Neural cell (in vitro differentiated cells): Measurements from ENCODE around the gene BAHD1. TPM values are rescaled to one million over a fixed set of nuclear protein-coding genes. Genes with fewer than 3 reads are reported as not detected.

ENCODE experiments used
- H2AFZ ChIP-seq: fragments of 200-600, 300-800 bp; sonication (generic), shearing (Covaris generic); 2 replicates; pipeline ENCODE4 v1.6.0; 2014; ENCODE audit warnings: low read depth, mild to moderate bottlenecking, antibody characterized with exemption, low read length, moderate library complexity
- H3F3A ChIP-seq: fragments of 200-600 bp; shearing (Covaris generic); 2 replicates; pipeline ENCODE4 v1.6.1; 2016; ENCODE audit warnings: mild to moderate bottlenecking, moderate library complexity, mixed read lengths, antibody characterized with exemption, low read length; ENCODE audit not compliant: insufficient read depth, poor library complexity, severe bottlenecking
- H3K27ac ChIP-seq: fragments of 200-600, 300-800 bp; sonication (generic), shearing (Covaris generic); 2 replicates; pipeline ENCODE4 v1.5.1; 2014; ENCODE audit warnings: mild to moderate bottlenecking, low read length, moderate library complexity
- H3K27me3 ChIP-seq: fragments of 300-800, 200-600 bp; sonication (generic), shearing (Covaris generic); 2 replicates; pipeline ENCODE4 v1.6.0; 2014; ENCODE audit warnings: mild to moderate bottlenecking, low read depth, low read length, moderate library complexity; ENCODE audit not compliant: insufficient read depth
- H3K36me3 ChIP-seq: fragments of 300-800, 200-600 bp; sonication (generic), shearing (Covaris generic); 2 replicates; pipeline ENCODE4 v1.5.1; 2014; ENCODE audit warnings: mild to moderate bottlenecking, antibody characterized with exemption, low read length, moderate library complexity; ENCODE audit not compliant: insufficient read depth
- H3K4me2 ChIP-seq: fragments of 300-800, 200-600 bp; sonication (generic), shearing (Covaris generic); 2 replicates; pipeline ENCODE4 v1.6.0; 2014; ENCODE audit warnings: mild to moderate bottlenecking, low read length
- H3K4me3 ChIP-seq: fragments of 300-800, 200-600 bp; sonication (generic), shearing (Covaris generic); 2 replicates; pipeline ENCODE4 v1.5.1; 2014; ENCODE audit warnings: mild to moderate bottlenecking, low read length, moderate library complexity
- H3K79me2 ChIP-seq: fragments of 200-600 bp; shearing (Covaris generic); replicated peaks from 2 replicates; pipeline ENCODE4 v1.6.0; 2014; ENCODE audit warnings: mild to moderate bottlenecking, low read length, moderate library complexity; ENCODE audit not compliant: insufficient read depth
- H3K9ac ChIP-seq: fragments of 300-800, 200-600 bp; sonication (generic), shearing (Covaris generic); 2 replicates; pipeline ENCODE4 v1.6.1; 2016; ENCODE audit warnings: mild to moderate bottlenecking, low read length, mixed read lengths
- H3K9me2 ChIP-seq: fragments of 200-600 bp; shearing (Covaris generic); 2 replicates; pipeline ENCODE4 v1.6.1; 2016; ENCODE audit warnings: mild to moderate bottlenecking, low read length, mixed read lengths; ENCODE audit not compliant: insufficient read depth
- H3K9me3 ChIP-seq: fragments of 200-600, 300-800 bp; sonication (generic), shearing (Covaris generic); 2 replicates; pipeline ENCODE4 v1.6.1; 2016; ENCODE audit warnings: mild to moderate bottlenecking, mixed run types, low read length, moderate library complexity, mixed read lengths
- H4K20me1 ChIP-seq: fragments of 200-600 bp; shearing (Covaris generic); 2 replicates; pipeline ENCODE4 v1.6.1; 2016; ENCODE audit warnings: mild to moderate bottlenecking, mixed run types; ENCODE audit not compliant: insufficient read depth
- CTCF ChIP-seq: fragments of 450-650 bp; IDR thresholded peaks from 2 replicates; pipeline ENCODE4 v1.5.1; 2014; ENCODE audit warnings: antibody characterized with exemption, mild to moderate bottlenecking, moderate library complexity; ENCODE audit not compliant: poor library complexity, severe bottlenecking
- EP300 ChIP-seq: fragments of 450-650 bp; conservative IDR thresholded peaks from 2 replicates; pipeline ENCODE4 v1.6.1; 2014; ENCODE audit warnings: antibody characterized with exemption, mild to moderate bottlenecking, moderate library complexity; ENCODE audit not compliant: poor library complexity, severe bottlenecking
- EZH2 ChIP-seq: fragments of 200-600, 300-800 bp; shearing (Covaris generic), sonication (generic); IDR thresholded peaks from 2 replicates; pipeline ENCODE4 v1.6.1; 2014; ENCODE audit warnings: antibody characterized with exemption, low read length, borderline replicate concordance, mild to moderate bottlenecking; ENCODE audit not compliant: insufficient read depth, poor library complexity, severe bottlenecking
- MXI1 ChIP-seq: fragments of 450-650 bp; conservative IDR thresholded peaks from 2 replicates; pipeline ENCODE4 v1.6.1; 2014; ENCODE audit warnings: antibody characterized with exemption, mild to moderate bottlenecking; ENCODE audit not compliant: poor library complexity, severe bottlenecking
- POLR2AphosphoS5 ChIP-seq: IDR thresholded peaks from 2 replicates; pipeline ENCODE4 v1.6.1; 2012
- RAD21 ChIP-seq: fragments of 450-650 bp; conservative IDR thresholded peaks from 2 replicates; pipeline ENCODE4 v1.6.1; 2014; ENCODE audit warnings: antibody characterized with exemption, mild to moderate bottlenecking, moderate library complexity
- REST ChIP-seq: IDR thresholded peaks from 2 replicates; pipeline ENCODE4 v1.6.1; 2012; ENCODE audit warnings: borderline replicate concordance
- SMC3 ChIP-seq: fragments of 450-650 bp; conservative IDR thresholded peaks from 2 replicates; pipeline ENCODE4 v1.6.1; 2014; ENCODE audit warnings: antibody characterized with exemption, mild to moderate bottlenecking, moderate library complexity; ENCODE audit not compliant: poor library complexity
- TAF1 ChIP-seq: IDR thresholded peaks from 2 replicates; pipeline ENCODE4 v1.6.1; 2012; ENCODE audit warnings: low read depth
- polyA plus RNA-seq: library from polyadenylated mRNA; depleted of rRNA; stranded (reverse); fragments of >200 nt; gene quantifications from 2 replicates; pipeline ENCODE4 v1.2.3, GENCODE V29; 2014

BAHD1 gene
- polyA plus RNA-seq, 1 donor from 2014 or later: 22.8 TPM

- Histone ChIP-seq H3K9me3 (no peaks in the 10 kb centered on the region), H3K9me2 (no peaks in the 10 kb centered on the region), H3K79me2 (no peaks in the 10 kb centered on the region), H4K20me1 (no peaks in the 10 kb centered on the region), H3K27ac (no peak overlapping the region), H3K4me3 (no peak overlapping the region), H3F3A (no peaks in the 10 kb centered on the region), H3K27me3 (peaks cover 8% of the 10 kb centered on the region), H2AFZ (no peak overlapping the region), H3K4me2 (no peak overlapping the region), H3K36me3 (no peaks in the 10 kb centered on the region), H3K9ac (no peak overlapping the region)
- TF ChIP-seq MXI1 (no peak), REST (no peak), EZH2 (no peak), RAD21 (no peak), POLR2AphosphoS5 (no peak), TAF1 (no peak), EP300 (no peak), SMC3 (no peak), CTCF (no peak)
Measured at GRCh38 chr15:40467261-40467615, 26.5 kb downstream of the BAHD1 start.

- Histone ChIP-seq H3K9me2 (no peaks in the 10 kb centered on the region), H3K27ac (no peak overlapping the region), H3K9ac (no peak overlapping the region), H3K9me3 (no peaks in the 10 kb centered on the region), H4K20me1 (no peaks in the 10 kb centered on the region), H2AFZ (no peak overlapping the region), H3K4me3 (no peak overlapping the region), H3F3A (no peaks in the 10 kb centered on the region), H3K27me3 (peaks cover 8% of the 10 kb centered on the region), H3K79me2 (no peaks in the 10 kb centered on the region), H3K4me2 (no peak overlapping the region), H3K36me3 (no peaks in the 10 kb centered on the region)
- TF ChIP-seq POLR2AphosphoS5: no peak
- TF ChIP-seq EZH2: no peak
- no peak for TF ChIP-seq RAD21
- TF ChIP-seq SMC3: no peak
- TF ChIP-seq TAF1: no peak
- TF ChIP-seq REST: no peak
- no peak for TF ChIP-seq MXI1
- no peak for TF ChIP-seq EP300
- TF ChIP-seq CTCF: no peak
Measured at GRCh38 chr15:40468898-40469331, 28.2 kb downstream of the BAHD1 start.
